Activated CD8-positive, alpha-beta memory T cell treated with anti-CD3 and anti-CD28 coated beads, Interleukin-2, amount 50 U/mL, for 1 hour (primary cell): ENCODE measurements around the gene OXCT1.
"Not testable (repeated sequence)": the region's sequence is repeated elsewhere in the genome, so short reads cannot be mapped to it uniquely, and the experiment has no call there.

Experiments
- DNase-seq: peaks from one replicate; pipeline ENCODE4 v3.0.0-alpha.2; 2020; ENCODE audit errors: extremely low read depth

OXCT1 gene

GRCh38 chr5:41827792-41828191 is 42.4 kb downstream of the OXCT1 start:
- DNase-seq = no peak

GRCh38 chr5:41822036-41822435 is 48.2 kb downstream of the OXCT1 start:
- DNase-seq = no peak

GRCh38 chr5:41821051-41821450 is 49.2 kb downstream of the OXCT1 start:
- DNase-seq = no peak

- DNase-seq = no peak
Observed at GRCh38 chr5:41820150-41820549, 50.1 kb downstream of the OXCT1 start.

- no peak for DNase-seq
Observed at GRCh38 chr5:41817625-41818301, 52.5 kb downstream of the OXCT1 start.

GRCh38 chr5:41815663-41816229 is 54.5 kb downstream of the OXCT1 start:
- DNase-seq = no peak

GRCh38 chr5:41815261-41815660 is 55.0 kb downstream of the OXCT1 start:
- DNase-seq = no peak

GRCh38 chr5:41814306-41814705 is 55.9 kb downstream of the OXCT1 start:
- DNase-seq = not testable (repeated sequence)

- DNase-seq = no peak
Observed at GRCh38 chr5:41812156-41812555, 58.1 kb downstream of the OXCT1 start.

GRCh38 chr5:41809128-41809527 is 61.1 kb downstream of the OXCT1 start:
- DNase-seq = no peak

GRCh38 chr5:41808294-41808693 is 61.9 kb downstream of the OXCT1 start:
- DNase-seq = no peak

- DNase-seq = no peak
Observed at GRCh38 chr5:41797662-41798061, 72.6 kb downstream of the OXCT1 start.

- DNase-seq = no peak
Observed at GRCh38 chr5:41796061-41796460, 74.2 kb downstream of the OXCT1 start.

- no peak for DNase-seq
Observed at GRCh38 chr5:41795125-41795524, 75.1 kb downstream of the OXCT1 start.

GRCh38 chr5:41794471-41794870 is 75.8 kb downstream of the OXCT1 start:
- no peak for DNase-seq

GRCh38 chr5:41793141-41793770 is 77.0 kb downstream of the OXCT1 start:
- no peak for DNase-seq

GRCh38 chr5:41790038-41790776 is 80.0 kb downstream of the OXCT1 start:
- DNase-seq = no peak

GRCh38 chr5:41789434-41789833 is 80.8 kb downstream of the OXCT1 start:
- DNase-seq = no peak

GRCh38 chr5:41788941-41789368 is 81.3 kb downstream of the OXCT1 start:
- DNase-seq = no peak

- DNase-seq = no peak
Observed at GRCh38 chr5:41787265-41787664, 83.0 kb downstream of the OXCT1 start.

- DNase-seq = no peak
Observed at GRCh38 chr5:41785061-41785460, 85.2 kb downstream of the OXCT1 start.

GRCh38 chr5:41778410-41778809 is 91.8 kb downstream of the OXCT1 start:
- no peak for DNase-seq

GRCh38 chr5:41776435-41776834 is 93.8 kb downstream of the OXCT1 start:
- DNase-seq = no peak
